Measurements from ENCODE around the gene RASAL1. TPM values are rescaled to one million over a fixed set of nuclear protein-coding genes. Genes with fewer than 3 reads are reported as not detected.

The RASAL1 gene
- total RNA-seq, 1 experiment from 2014 or later: 0.32 TPM

DNA sequence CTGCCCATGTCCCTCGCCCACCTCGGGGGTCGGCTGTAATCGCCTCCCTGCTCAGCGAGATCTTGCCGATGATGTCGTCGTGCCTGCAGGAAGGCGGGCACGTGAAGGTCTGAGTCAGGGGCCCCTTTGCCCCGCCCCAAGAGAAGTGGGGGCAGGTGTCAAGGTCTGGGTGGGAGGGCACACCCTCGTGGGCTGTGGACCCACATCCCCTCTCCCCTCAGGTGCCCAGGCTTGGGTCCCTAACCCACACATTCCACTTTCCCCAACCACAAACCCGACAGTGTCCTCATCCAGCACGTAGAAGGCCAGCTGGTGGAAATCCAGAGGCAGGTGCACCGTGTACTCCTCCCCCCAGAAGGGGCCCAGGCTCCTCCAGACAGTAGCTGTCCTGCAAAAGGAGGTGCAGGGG, 7.8 kb downstream of the RASAL1 start:
- H3K27ac ChIP-seq (ENCODE audit: low read depth, low read length, poor library complexity, severe bottlenecking): no peak overlapping the region
- DNase-seq (ENCODE audit: low spot score): no peak
- H3K9me3 ChIP-seq (ENCODE audit: low read depth, low read length, poor library complexity, severe bottlenecking): no peaks in the 10 kb centered on the region
- no peaks in the 10 kb centered on the region for H3K4me1 ChIP-seq (ENCODE audit: insufficient read depth, low read length, poor library complexity, severe bottlenecking)
- ChIA-PET CTCF (no interaction called here), POLR2A (ENCODE audit: low non-redundant PET) (no interaction called here)
- intact Hi-C loops (cut with micrococcal nuclease; ENCODE audit: unreplicated experiment): no loop called here
- BruUV-seq (replicated peaks): no TSS peak
- no peak overlapping the region for H3K4me3 ChIP-seq (ENCODE audit: low read depth, low read length, poor library complexity, severe bottlenecking)
- no peaks in the 10 kb centered on the region for H3K36me3 ChIP-seq (ENCODE audit: insufficient read depth, low read length, poor library complexity, severe bottlenecking)
- H3K27me3 ChIP-seq (replicated peaks; ENCODE audit: insufficient read depth, low read depth, low read length, poor library complexity): no peaks in the 10 kb centered on the region
- TF ChIP-seq, protein P1, sequence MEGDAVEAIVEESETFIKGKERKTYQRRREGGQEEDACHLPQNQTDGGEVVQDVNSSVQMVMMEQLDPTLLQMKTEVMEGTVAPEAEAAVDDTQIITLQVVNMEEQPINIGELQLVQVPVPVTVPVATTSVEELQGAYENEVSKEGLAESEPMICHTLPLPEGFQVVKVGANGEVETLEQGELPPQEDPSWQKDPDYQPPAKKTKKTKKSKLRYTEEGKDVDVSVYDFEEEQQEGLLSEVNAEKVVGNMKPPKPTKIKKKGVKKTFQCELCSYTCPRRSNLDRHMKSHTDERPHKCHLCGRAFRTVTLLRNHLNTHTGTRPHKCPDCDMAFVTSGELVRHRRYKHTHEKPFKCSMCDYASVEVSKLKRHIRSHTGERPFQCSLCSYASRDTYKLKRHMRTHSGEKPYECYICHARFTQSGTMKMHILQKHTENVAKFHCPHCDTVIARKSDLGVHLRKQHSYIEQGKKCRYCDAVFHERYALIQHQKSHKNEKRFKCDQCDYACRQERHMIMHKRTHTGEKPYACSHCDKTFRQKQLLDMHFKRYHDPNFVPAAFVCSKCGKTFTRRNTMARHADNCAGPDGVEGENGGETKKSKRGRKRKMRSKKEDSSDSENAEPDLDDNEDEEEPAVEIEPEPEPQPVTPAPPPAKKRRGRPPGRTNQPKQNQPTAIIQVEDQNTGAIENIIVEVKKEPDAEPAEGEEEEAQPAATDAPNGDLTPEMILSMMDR (conservative IDR thresholded peaks at IDR 0.05; ENCODE audit: low read depth, low read length): no peak
- TF ChIP-seq EZH2 (IDR thresholded peaks at IDR 0.05; ENCODE audit: borderline replicate concordance, low read depth, low read length, poor library complexity, severe bottlenecking): no peak

DNA sequence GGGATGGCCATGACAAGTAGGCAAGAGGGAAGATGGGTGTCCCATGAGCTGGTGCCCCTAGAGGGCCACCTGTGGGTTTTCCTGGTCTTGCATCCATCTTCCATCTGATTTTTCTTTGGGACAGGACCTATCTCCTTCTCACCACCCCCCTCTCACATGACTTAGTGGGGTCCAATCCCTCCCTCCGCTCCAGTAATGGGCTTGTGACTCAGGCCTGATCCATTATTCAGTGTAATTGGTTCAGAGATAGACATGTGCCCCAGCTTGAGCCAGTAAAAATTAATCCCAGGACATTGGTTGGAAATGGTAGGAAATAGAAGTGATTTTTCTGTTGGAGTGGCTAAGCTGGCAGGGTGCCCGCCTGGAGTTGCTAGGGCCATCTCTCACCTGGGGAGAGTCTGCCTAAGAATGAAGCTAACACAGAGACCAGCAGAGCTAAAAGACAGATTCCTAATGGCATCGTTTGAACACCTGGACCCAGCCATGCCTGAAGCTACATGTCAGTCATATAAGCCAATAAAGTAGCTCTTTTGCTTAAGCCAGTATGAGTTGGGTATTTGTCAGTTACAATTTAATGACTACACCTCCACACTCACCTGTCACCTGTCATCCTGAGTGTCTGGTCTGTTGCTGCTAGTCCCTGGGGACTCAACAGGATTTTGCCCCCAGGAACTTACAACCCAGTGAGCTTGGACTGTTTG, 14.7 kb downstream of the RASAL1 start:
- H3K4me3 ChIP-seq (ENCODE audit: low read depth, low read length, poor library complexity, severe bottlenecking): no peak overlapping the region
- no TSS peak for BruUV-seq (replicated peaks)
- CTCF ChIA-PET: no interaction called here
- H3K36me3 ChIP-seq (ENCODE audit: insufficient read depth, low read length, poor library complexity, severe bottlenecking): no peaks in the 10 kb centered on the region
- TF ChIP-seq, protein P1 (conservative IDR thresholded peaks at IDR 0.05; ENCODE audit: low read depth, low read length): no peak
- TF ChIP-seq EZH2 (IDR thresholded peaks at IDR 0.05; ENCODE audit: borderline replicate concordance, low read depth, low read length, poor library complexity, severe bottlenecking): no peak
- H3K27me3 ChIP-seq (replicated peaks; ENCODE audit: insufficient read depth, low read depth, low read length, poor library complexity): no peaks in the 10 kb centered on the region
- no peaks in the 10 kb centered on the region for H3K4me1 ChIP-seq (ENCODE audit: insufficient read depth, low read length, poor library complexity, severe bottlenecking)
- no peak overlapping the region for H3K27ac ChIP-seq (ENCODE audit: low read depth, low read length, poor library complexity, severe bottlenecking)
- POLR2A ChIA-PET (ENCODE audit: low non-redundant PET): interaction anchor here (0.5 kb wide), 1 partner anchor 230 kb away, joined by 3 read pairs; no protein-coding TSS in a partner anchor
- H3K9me3 ChIP-seq (ENCODE audit: low read depth, low read length, poor library complexity, severe bottlenecking): no peaks in the 10 kb centered on the region
- DNase-seq (ENCODE audit: low spot score): no peak
- intact Hi-C loops (cut with micrococcal nuclease; ENCODE audit: unreplicated experiment): no loop called here

DNA sequence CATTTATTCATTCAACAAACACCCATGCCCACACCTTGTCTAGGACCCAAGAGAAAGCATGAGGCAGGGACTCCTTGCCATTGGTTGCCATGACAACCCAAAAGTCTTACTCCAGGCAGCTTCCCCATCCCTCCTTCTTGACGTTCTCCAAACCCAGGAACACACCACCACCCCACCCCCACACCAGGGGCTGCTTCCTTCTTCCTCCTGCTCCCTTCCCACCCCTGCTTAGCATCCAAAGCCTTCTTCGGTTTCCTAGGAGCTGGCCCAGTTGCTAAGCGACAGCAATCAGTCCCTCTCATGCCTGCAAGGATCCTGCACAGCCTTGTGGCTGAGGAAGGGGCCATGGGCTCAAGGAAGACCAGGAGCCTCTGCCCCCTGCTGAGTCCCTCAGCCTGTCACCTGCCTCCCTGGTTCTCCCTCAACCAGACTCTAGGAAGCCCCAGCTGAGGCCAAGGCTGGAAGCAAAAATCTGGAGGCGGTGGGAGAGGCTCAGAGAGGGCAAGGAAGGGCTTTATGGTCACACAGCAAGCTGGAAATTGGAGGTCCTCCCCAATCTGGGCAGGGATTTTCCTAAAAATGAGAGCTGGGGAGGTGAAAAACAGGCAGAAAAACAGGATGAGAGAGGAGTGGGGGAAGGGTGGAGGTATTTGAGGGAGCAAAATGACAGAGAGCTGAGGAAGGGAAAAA, 15.4 kb downstream of the RASAL1 start:
- TF ChIP-seq EZH2 (IDR thresholded peaks at IDR 0.05; ENCODE audit: borderline replicate concordance, low read depth, low read length, poor library complexity, severe bottlenecking): no peak
- TF ChIP-seq, protein P1 (conservative IDR thresholded peaks at IDR 0.05; ENCODE audit: low read depth, low read length): no peak
- no peaks in the 10 kb centered on the region for H3K9me3 ChIP-seq (ENCODE audit: low read depth, low read length, poor library complexity, severe bottlenecking)
- H3K27me3 ChIP-seq (replicated peaks; ENCODE audit: insufficient read depth, low read depth, low read length, poor library complexity): no peaks in the 10 kb centered on the region
- intact Hi-C loops (cut with micrococcal nuclease; ENCODE audit: unreplicated experiment): no loop called here
- no peak overlapping the region for H3K27ac ChIP-seq (ENCODE audit: low read depth, low read length, poor library complexity, severe bottlenecking)
- ChIA-PET POLR2A (ENCODE audit: low non-redundant PET) (no interaction called here), CTCF (no interaction called here)
- no peaks in the 10 kb centered on the region for H3K36me3 ChIP-seq (ENCODE audit: insufficient read depth, low read length, poor library complexity, severe bottlenecking)
- DNase-seq (ENCODE audit: low spot score): no peak
- no TSS peak for BruUV-seq (replicated peaks)
- H3K4me1 ChIP-seq (ENCODE audit: insufficient read depth, low read length, poor library complexity, severe bottlenecking): no peaks in the 10 kb centered on the region
- no peak overlapping the region for H3K4me3 ChIP-seq (ENCODE audit: low read depth, low read length, poor library complexity, severe bottlenecking)

Measured in A673 (cell line).